GM18508 (cell line): ENCODE results near the gene CD83.
A peak's percentile ranks its signal among the peaks of the same experiment; 100 is the strongest.
"Not testable (repeated sequence)": the region's sequence is repeated elsewhere in the genome, so short reads cannot be mapped to it uniquely, and the experiment has no call there.

Experiments used
- ATAC-seq: cut with Tn5 transposase; IDR thresholded peaks from one replicate; pipeline ENCODE4 v1.9.1; 2021; ENCODE audit warnings: moderate number of reproducible peaks; ENCODE audit not compliant: insufficient read depth, unreplicated experiment

The CD83 gene, protein sequence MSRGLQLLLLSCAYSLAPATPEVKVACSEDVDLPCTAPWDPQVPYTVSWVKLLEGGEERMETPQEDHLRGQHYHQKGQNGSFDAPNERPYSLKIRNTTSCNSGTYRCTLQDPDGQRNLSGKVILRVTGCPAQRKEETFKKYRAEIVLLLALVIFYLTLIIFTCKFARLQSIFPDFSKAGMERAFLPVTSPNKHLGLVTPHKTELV

DNA sequence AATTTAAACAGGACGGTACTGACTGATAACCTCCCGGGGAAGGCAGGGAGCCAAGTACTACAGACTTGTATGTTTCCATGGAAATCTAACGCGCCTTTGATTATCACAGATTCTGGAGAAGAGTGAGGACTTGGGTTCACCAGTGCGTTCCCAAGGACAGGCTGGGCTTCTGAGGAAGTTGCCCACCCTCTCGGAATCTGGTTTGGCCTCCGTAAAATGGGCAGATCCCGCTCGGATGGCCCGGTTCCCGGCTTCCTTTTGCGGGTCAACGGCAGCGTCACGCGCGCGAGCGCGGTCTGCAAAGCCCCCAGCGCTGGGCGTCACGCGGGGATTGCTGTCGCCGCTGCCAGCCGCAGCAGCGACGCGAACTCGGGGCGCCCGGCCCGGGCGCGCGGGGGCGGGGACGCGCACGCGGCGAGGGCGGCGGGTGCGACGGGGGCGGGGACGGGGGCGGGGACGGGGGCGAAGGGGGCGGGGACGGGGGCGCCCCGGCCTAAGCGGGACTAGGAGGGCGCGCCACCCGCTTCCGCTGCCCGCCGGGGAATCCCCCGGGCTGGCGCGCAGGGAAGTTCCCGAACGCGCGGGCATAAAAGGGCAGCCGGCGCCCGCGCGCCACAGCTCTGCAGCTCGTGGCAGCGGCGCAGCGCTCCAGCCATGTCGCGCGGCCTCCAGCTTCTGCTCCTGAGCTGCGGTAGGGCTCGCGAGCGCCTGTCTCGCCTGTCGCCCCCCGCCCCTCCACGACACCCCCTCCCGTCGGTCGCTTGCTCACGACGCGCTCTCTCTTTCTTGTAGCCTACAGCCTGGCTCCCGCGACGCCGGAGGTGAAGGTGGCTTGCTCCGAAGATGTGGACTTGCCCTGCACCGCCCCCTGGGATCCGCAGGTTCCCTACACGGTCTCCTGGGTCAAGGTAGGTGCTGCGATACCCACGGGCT, at the start of gene CD83:
Gene CD83 (plus strand): TSS at position 615 of the 933 bp plus-strand sequence. CDS start 40 bp downstream, at position 655.
- ATAC-seq = no peak

DNA sequence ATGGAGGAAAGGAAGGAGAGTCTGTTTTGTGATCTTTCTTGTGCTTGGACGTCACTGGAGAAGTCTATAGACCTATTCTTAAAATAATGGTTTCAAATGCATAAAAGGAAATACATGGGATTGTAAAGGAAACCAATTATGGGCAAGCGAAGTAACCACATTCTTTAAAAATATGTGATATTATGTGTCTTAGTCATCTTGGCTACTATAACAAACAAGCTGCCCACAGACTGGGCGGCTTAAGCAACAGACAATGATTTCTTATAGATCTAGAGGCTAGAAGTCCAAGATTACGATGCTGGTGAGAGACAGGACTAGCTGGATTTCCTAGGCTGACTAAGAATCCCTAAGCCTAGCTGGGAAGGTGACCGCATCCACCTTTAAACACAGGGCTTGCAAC, 49.4 kb upstream of the CD83 start:
- ATAC-seq = no peak

DNA sequence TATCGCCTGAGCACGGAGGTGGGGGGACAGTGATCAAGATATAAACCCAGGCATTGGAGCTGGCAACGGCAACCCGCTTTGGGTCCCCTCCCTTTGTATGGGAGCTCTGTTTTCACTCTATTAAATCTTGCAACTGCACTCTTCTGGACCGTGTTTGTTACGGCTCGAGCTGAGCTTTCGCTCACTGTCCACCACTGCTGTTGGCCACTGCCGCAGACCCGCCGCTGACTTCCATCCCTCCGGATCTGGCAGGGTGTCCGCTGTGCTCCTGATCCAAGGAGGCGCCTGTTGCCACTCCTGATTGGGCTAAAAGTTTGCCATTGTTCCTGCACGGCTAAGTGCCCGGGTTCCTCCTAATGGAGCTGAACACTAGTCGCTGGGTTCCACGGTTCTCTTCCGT, 48.9 kb upstream of the CD83 start:
- no peak for ATAC-seq

DNA sequence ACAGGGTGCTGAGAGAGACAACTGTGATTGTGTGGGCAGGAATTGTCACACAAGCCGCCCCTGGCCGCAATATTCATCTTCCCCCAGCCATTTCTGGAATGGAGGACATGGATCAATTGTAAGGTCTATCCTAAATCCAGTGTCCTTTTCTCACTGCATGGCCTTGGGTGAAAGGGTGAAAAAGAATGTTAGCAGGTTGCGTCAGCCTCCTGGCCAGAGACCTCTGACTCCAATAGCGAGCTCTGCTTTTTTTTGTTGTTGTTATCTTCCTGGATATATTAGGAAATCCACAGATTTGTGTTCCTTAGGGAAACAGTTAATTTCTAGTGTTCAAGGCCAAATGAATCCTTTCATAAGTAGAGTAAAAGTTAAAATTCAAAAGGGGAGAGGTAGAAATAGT, 47.1 kb upstream of the CD83 start:
- no peak for ATAC-seq

DNA sequence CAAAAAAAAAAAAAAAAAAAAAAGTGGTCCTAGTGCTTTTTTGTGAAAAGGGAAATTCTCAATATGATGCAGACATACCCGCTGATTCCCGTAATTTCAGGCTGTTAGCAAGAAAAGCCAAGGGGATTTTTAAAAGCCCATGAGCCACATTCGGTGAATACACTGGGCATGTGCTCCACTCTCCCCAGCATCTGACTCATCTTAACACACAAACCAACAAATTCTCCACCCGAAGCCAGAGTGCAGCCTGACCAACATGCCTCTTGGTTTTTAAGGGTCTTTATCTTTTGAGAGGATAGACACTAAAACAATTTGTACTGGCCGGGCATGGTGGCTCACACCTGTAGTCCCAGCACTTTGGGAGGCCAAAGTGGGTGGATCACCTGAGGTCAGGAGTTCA, 45.5 kb upstream of the CD83 start:
- ATAC-seq = no peak

DNA sequence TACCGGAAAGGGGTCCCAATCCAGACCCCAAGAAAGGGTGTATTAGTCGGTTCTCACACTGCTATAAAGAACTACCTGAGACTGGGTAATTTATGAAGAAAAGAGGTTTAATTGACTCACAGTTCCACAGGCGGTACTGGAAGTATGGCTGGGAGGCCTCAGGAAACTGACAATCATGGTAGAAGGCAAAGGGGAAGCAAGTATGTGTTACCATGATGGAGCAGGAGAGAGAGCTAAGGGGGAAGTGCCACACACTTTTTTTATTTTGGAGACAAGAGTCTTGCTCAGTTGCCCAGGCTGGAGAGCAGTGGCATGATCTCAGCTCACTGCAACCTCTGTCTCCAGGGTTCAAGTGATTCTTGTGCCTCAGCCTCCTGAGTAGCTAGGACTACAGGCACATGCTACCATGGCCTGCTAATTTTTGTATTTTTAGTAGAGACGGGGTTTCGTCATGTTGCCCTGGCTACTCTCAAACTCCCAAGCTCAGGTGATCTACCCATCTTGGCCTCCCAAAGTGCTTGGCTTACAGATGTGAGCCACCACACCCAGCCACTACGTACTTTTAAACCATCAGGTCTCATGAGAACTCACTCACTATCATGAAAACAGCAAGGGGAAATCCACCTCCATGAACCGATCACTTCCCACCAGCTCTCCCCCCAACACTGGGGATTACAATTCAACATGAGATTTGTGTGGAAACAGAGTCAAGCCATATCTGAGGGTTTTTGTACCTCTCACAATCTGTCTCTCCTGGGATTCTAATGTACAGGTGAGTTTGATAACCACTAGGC, 43.8 kb upstream of the CD83 start:
- ATAC-seq = not testable (repeated sequence)

DNA sequence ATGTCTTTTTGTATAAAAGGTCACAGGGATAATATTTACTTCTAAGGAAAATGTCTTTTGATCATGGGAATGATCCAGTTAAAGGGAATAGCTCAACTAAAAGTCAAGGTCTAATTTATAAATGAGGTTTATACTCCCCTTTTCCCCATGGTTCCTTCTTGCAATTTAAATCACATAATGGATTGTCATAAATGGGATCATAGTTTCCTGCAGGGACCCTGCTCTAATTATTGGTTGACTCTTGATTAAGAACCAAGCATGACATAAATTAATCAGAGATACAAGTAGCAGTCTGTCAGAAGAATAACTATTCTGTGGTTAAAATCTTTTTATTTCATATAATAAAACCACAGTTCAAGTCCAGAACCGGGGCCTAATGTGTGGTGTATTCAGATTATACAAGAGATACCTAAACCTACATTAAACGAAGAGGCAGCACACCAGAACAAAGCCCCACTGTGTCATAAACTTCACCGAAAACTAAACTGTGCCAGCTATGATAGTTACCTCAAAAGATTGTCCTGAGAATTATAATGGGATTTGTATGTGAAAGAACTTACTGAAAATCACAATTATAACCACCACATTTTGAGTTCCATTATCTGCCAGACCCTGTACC, 43.0 kb upstream of the CD83 start:
- ATAC-seq = no peak

DNA sequence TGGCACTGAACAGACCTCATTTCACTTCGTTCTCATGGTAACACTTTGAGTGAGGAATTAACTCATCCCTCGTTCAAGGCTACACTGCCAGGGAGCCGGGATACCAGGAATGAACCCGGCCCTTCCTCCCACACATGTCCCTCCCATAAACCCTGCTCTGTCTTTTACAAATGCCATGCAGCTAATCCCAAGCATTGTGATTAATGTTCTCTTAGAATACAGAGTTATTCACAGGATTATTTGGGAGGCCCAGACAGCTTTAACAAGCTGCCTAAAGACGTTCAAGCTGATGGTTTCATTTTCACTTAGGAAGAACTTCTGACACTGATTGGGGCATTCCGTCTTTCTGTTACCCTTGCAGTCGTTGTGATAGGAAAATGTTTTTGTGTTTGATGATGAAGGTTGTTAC, 42.5 kb upstream of the CD83 start:
- ATAC-seq = peak; percentile 57

DNA sequence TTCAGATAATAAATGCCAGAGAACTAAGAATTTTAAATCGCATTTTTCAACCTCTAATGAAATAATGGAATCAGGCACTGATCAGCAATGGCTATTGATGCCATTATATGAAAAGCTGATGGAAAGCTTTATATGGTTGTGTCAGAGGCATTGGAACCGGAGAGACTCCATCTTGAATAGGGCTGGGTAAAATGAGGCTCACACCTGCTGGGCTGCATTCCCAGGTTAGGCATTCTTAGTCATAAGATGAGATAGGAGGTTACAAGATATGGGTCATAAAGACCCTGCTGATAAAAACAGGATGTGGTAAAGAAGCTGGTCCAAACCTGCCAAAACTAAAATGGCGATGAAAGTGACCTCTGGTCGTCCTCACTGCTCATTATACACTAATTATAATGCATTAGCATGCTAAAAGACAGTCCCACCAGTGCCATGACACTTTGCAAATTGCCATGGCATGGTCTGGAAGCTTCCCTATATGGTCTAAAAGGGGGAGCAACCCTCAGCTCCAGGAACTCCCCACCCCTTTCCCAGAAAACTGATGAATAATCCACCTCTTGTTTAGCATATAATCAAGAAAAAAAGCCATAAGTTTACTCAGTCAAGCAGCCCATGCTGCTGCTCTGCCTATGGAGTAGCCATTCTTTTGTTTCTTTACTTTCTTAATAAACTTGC, 40.2 kb upstream of the CD83 start:
- ATAC-seq = no peak

DNA sequence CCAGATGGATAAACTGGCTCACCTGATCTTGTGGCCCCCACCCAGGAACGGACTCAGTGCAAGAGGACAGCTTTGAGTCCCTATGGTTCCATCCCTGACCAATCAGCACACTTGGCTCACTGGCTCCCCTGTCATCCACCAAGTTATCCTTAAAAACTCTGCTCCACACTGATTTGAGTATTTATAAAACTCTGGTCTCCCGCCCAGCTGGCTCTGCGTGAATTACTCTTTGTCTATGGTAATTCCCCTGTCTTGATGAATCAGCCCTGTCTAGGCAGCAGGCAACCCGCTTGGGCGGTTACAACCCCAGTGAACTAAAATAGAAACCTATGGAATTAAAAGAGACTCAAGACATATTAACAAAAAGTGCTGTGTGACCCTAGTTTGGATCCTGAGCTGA, 38.1 kb upstream of the CD83 start:
- ATAC-seq = no peak

DNA sequence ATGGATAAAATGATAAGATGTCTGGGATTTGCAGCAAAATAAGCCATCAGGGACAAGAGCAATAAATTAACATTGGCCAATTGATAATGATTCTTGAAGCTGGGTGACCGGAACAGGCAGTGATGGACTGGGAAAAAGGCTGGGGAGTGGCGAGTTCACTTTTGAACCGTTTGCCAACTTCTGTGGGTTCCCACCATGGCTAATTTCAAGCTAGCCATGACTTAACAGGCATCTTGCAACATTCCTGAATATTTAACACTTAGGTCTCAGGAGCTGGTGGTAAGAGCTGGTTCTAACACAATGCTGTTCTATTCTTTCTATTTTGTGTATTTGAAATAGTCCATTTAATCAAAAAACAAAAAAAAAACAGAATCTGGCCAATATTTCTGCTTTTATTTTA, 37.6 kb upstream of the CD83 start:
- ATAC-seq = no peak

DNA sequence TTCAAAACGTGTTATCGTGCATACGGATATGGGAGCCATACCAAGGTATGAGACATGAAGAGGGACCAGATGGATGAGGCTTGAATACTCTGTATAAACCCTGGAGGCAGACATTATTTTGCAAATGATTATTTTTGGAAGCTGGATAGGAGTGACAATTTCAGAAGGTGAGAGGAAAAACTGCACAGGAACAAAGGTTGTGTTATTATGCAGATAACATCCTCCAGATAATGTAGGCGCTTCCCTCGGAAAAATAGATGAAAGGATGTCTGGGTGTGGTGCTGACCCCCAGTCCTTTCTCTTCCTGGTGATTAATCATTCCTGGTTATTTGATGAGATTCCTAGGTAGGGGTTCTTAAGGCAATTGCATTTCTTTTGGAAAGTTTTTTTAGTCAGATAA, 36.4 kb upstream of the CD83 start:
- ATAC-seq = no peak

DNA sequence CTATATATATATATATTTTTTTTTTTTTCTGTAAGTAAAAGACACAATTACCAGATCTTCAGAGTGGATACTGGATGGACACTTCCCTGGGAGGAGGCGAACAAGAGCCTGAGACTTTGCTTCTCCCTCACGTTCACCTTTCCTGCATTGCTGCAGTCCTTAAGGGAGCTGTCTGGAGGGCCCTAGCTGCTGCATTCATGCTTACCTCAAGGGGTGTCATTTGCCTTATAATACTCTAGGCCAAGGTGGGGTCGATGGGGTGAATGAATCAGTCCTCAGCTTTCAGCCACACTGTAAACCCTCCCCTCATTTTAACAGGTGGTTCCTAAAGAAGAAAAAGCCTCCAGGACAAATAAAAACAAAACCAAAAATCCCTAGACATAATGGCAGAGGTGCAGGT, 34.8 kb upstream of the CD83 start:
- ATAC-seq = no peak

DNA sequence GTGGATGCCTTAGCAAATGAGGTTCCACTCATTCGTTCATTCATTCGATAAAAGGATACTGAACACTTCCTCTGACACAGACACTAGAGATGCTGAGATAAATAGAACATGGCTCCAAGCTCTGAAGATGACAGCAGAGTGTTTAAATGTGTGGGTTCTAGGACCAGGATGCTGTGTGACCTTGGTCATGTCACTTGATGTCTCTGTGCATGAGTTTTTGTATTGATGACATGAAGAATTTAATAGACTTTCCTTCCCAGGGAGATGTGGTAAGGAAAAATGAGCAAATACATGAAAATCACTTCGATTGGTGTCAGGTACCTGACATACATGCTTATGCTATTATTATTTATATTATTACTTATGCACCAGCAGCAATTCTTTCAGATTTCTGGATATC, 34.3 kb upstream of the CD83 start:
- no peak for ATAC-seq

DNA sequence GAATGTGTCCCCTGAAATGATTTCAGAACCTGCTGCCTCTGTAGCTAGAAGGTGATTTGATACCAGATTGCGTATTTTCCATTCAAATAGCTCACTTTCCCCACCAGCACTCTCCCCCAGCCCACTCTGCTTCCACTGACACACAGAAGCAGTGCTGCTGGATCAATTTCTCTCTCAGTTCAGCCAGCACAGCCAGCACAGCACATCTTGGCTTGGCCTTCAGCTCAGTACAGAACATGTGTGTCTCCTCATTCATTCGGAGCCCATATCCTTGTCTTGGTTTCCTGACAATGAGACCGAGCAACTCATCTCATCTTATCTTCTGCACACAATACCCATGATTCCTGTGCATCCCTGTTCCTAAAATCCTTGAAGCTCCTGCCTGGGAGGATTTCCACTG, 33.8 kb upstream of the CD83 start:
- ATAC-seq = no peak

DNA sequence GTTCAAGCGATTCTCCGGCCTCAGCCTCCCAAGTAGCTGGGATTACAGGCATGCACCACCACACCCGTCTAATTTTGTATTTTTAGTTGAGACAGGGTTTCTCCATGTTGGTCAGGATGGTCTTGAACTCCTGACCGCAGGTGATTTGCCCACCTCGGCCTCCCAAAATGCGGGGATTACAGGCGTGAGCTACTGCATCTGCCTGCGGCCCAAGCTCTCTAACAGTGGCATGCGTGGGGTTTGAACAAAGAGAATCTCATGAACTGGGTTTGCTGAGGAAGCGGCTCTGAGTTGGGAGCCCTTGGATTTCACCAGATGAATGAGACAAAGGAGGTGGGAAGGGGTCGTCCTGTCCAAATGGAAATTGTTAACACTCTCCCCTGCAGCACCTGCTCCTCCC, 33.2 kb upstream of the CD83 start:
- no peak for ATAC-seq

DNA sequence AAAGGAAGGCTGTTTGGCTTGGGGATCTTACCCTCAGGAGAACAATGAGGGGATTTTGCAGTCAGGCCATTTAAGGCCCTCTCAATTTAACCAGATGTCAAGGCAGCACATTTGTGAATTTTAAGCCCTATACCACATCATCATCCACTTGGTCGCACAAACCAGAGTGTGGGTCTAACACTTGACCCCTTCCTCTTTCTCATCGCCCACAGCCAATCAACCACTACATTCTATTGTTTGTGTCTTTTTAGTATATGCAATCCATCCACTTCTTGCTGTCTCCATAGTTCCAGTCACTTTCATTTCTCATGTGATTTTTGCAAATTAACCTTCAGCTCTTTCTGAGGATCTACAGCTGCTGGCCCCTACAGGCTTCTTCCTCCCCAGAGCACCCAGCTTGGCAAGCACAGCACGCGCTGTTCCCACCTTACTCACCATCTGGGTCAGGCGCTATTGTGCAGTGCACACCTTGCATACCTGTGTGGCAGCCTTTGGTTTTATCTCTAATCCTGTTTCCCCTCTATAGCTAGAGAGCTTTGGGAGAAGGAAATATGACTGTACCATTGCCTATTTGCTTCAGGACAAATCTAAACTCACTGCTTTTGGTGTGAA, 32.3 kb upstream of the CD83 start:
- ATAC-seq = no peak

DNA sequence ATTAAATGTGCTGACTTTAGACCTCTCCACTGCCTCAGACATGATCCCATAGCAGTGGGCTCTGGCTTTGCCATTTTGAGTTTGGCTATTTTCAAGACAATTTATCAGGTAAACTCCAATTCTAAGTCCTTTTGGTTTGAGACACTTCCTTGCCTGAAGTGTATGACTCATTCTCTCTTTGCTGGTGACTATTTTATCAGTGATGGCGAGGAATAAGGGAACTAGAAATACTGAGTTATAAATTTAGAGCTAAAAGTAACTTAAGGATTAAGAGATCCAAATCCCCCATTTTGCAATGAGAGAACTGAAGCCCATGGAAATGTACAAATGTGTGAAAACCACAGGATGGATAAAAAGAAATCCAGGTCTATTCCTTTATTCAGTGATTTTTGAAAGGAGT, 30.9 kb upstream of the CD83 start:
- ATAC-seq = no peak

DNA sequence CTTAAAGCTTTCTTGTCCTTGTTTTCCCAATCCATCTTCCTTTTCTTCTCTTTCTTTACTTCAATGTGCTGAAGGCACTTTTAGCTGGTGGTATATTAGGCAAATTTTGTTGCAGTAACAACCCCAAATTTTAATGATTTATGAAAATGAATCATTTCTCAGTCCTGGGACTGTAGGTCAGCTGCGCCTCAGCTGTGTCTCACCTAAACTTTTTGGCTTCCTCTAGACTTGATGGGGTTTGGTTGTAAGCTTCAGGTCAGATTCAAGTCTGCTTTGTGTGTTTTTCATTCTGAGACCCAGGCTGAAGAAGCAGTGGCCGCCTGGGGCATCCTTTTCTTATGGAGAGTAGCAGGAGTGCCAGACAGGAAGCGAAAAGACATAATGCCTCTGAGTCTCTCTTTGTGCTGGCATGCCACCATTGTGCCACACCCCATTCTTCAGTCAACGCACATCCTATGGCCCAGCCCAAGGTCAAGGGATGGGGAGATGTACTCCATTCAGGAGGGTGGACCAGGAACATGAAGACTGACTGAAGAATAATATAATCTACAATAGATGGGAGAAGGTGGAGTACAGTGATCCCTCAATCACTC, 28.9 kb upstream of the CD83 start:
- ATAC-seq = no peak
